ENCODE data around the gene CTDSPL.

CTDSPL gene

GRCh38 chr3:37961622-37962431 lies 100.1 kb downstream of the CTDSPL start:
- H3K4me3 ChIP-seq (ENCODE audit: low read depth, low read length) = no peak overlapping the region
- no peak for TF ChIP-seq CTCF (IDR thresholded peaks at IDR 0.05; ENCODE audit: low read depth, low read length, missing control alignments)
- no peak for DNase-seq (ENCODE audit: low read depth)
- in situ Hi-C loops (cut with HindIII; ENCODE audit: low sequenced_read_pairs) = loop anchor here (25.0 kb wide), 1 partner anchor 525 kb away; no protein-coding TSS in a partner anchor

GRCh38 chr3:37963016-37963415 lies 101.3 kb downstream of the CTDSPL start:
- H3K4me3 ChIP-seq (ENCODE audit: low read depth, low read length) = no peak overlapping the region
- in situ Hi-C loops (cut with HindIII; ENCODE audit: low sequenced_read_pairs) = loop anchor here (25.0 kb wide), 1 partner anchor 526 kb away; no protein-coding TSS in a partner anchor
- DNase-seq (ENCODE audit: low read depth) = no peak
- no peak for TF ChIP-seq CTCF (IDR thresholded peaks at IDR 0.05; ENCODE audit: low read depth, low read length, missing control alignments)

GRCh38 chr3:37963635-37964034 lies 102.0 kb downstream of the CTDSPL start:
- in situ Hi-C loops (cut with HindIII; ENCODE audit: low sequenced_read_pairs) = loop anchor here (25.0 kb wide), 1 partner anchor 526 kb away; no protein-coding TSS in a partner anchor
- no peak for TF ChIP-seq CTCF (IDR thresholded peaks at IDR 0.05; ENCODE audit: low read depth, low read length, missing control alignments)

GRCh38 chr3:37964146-37964545 lies 102.5 kb downstream of the CTDSPL start:
- TF ChIP-seq CTCF (IDR thresholded peaks at IDR 0.05; ENCODE audit: low read depth, low read length, missing control alignments) = no peak
- in situ Hi-C loops (cut with HindIII; ENCODE audit: low sequenced_read_pairs) = loop anchor here (25.0 kb wide), 1 partner anchor 527 kb away; no protein-coding TSS in a partner anchor
- H3K4me3 ChIP-seq (ENCODE audit: low read depth, low read length) = no peak overlapping the region
- DNase-seq (ENCODE audit: low read depth) = no peak

More at GRCh38 chr3:37963635-37964034, 102.0 kb downstream of the CTDSPL start:
- DNase-seq (ENCODE audit: low read depth) = no peak
- no peak overlapping the region for H3K4me3 ChIP-seq (ENCODE audit: low read depth, low read length)

- no peak overlapping the region for H3K4me3 ChIP-seq (ENCODE audit: low read depth, low read length)
- in situ Hi-C loops (cut with HindIII; ENCODE audit: low sequenced_read_pairs) = loop anchor here (25.0 kb wide), 1 partner anchor 527 kb away; no protein-coding TSS in a partner anchor
- TF ChIP-seq CTCF (IDR thresholded peaks at IDR 0.05; ENCODE audit: low read depth, low read length, missing control alignments) = no peak
- DNase-seq (ENCODE audit: low read depth) = no peak
These were observed 103.0 kb downstream of the CTDSPL start for GRCh38 chr3:37964716-37965115.

- in situ Hi-C loops (cut with HindIII; ENCODE audit: low sequenced_read_pairs) = loop anchor here (25.0 kb wide), 1 partner anchor 530 kb away; no protein-coding TSS in a partner anchor
- no peak overlapping the region for H3K4me3 ChIP-seq (ENCODE audit: low read depth, low read length)
- peak; percentile 95 for TF ChIP-seq CTCF (IDR thresholded peaks at IDR 0.05; ENCODE audit: low read depth, low read length, missing control alignments)
- peak; percentile 42 for DNase-seq (ENCODE audit: low read depth)
These were observed 105.7 kb downstream of the CTDSPL start for GRCh38 chr3:37967260-37967881.
